Lower leg skin (tissue), 3 donors: ENCODE data around the gene PALM.

Experiments
- CTCF ChIP-seq, 3 donors: fragments of 450-650 bp; IDR thresholded peaks; one replicate each; pipeline ENCODE4 v1.5.1; 2016; ENCODE audit warnings: antibody characterized with exemption in 3 of 3, mild to moderate bottlenecking in 3 of 3, moderate library complexity in 2 of 3
- POLR2A ChIP-seq, 2 donors: fragments of 450-650 bp; IDR thresholded peaks; one replicate each; pipeline ENCODE4 v1.6.1; 2016 to 2017; ENCODE audit warnings: antibody characterized with exemption in 2 of 2, mild to moderate bottlenecking in 1 of 2, moderate library complexity in 1 of 2

- TF ChIP-seq POLR2A (IDR thresholded peaks at IDR 0.05) (no peak), CTCF (IDR thresholded peaks at IDR 0.05) (no peak)
Observed at GRCh38 chr19:795691-796581, 87.2 kb downstream of the PALM start.
